ENCODE results near the gene ADGRD1.

ADGRD1 gene

DNA sequence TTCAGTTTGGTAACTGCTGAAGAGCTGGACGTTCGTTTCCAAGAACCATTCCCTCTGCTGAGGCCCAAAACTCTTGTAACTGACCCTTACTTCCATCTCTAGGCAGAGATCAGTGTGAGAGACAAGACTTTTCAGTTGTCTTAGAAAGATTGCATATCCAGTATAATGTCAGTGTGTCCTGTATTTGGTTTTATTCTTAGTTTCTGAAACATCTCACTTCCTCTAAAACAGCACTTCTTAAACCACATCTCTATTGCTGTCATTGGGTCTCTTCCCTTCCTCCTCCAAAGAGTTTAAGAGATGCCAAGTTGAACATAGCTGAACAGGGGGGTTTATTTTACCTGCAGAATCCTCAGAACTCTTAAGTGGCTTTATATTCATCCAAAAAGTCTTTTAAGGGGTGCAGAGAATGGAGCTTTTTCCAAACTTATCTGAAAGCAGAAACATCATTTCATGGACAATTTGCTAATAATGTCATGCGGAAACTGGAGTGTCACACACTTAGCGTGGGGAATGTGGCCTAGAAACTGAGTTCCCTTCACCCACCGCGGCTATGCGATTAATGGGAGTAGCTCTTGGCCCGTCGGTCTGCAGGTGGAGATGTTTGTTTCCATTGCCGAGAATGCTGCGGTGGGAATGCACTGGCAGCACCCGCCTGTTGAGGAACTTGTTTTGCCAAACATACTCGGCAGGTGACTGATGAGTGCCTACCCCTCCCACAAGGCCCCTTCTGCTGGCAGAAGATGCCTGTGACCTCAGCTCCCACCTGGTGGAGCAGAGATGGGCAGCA lies 148.2 kb downstream of the ADGRD1 start:
- DNase-seq (no peak), ATAC-seq (ENCODE audit: insufficient read depth, low read depth) (no peak)
- Histone ChIP-seq H3K4me2 (ENCODE audit: insufficient read depth, low read length) (no peak overlapping the region), H3K9ac (ENCODE audit: low read depth, low read length) (no peak overlapping the region), H3K9me3 (ENCODE audit: insufficient read depth, low read length, severe bottlenecking) (no peaks in the 10 kb centered on the region), H3K4me1 (ENCODE audit: insufficient read depth, low read length) (no peaks in the 10 kb centered on the region), H3K4me3 (ENCODE audit: low read depth in 1 of 2, low read length in 2 of 2) (no peak overlapping the region), H3K79me2 (ENCODE audit: insufficient read depth, low read length) (no peaks in the 10 kb centered on the region), H2AFZ (ENCODE audit: low read depth, low read length) (no peak overlapping the region), H3K27ac (ENCODE audit: low read length) (no peak overlapping the region), H3K27me3 (ENCODE audit: insufficient read depth, low read length, poor library complexity) (no peaks in the 10 kb centered on the region), H3K36me3 (ENCODE audit: insufficient read depth, low read length) (no peaks in the 10 kb centered on the region), H4K20me1 (ENCODE audit: insufficient read depth, low read length) (no peaks in the 10 kb centered on the region)
- TF ChIP-seq EZH2 (IDR thresholded peaks at IDR 0.05; ENCODE audit: borderline replicate concordance, low read depth, low read length, severe bottlenecking): no peak
- TF ChIP-seq, protein P1, sequence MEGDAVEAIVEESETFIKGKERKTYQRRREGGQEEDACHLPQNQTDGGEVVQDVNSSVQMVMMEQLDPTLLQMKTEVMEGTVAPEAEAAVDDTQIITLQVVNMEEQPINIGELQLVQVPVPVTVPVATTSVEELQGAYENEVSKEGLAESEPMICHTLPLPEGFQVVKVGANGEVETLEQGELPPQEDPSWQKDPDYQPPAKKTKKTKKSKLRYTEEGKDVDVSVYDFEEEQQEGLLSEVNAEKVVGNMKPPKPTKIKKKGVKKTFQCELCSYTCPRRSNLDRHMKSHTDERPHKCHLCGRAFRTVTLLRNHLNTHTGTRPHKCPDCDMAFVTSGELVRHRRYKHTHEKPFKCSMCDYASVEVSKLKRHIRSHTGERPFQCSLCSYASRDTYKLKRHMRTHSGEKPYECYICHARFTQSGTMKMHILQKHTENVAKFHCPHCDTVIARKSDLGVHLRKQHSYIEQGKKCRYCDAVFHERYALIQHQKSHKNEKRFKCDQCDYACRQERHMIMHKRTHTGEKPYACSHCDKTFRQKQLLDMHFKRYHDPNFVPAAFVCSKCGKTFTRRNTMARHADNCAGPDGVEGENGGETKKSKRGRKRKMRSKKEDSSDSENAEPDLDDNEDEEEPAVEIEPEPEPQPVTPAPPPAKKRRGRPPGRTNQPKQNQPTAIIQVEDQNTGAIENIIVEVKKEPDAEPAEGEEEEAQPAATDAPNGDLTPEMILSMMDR (IDR thresholded peaks at IDR 0.05; ENCODE audit: borderline replicate concordance, extremely low read depth, low read length, poor library complexity, severe bottlenecking): no peak

DNA sequence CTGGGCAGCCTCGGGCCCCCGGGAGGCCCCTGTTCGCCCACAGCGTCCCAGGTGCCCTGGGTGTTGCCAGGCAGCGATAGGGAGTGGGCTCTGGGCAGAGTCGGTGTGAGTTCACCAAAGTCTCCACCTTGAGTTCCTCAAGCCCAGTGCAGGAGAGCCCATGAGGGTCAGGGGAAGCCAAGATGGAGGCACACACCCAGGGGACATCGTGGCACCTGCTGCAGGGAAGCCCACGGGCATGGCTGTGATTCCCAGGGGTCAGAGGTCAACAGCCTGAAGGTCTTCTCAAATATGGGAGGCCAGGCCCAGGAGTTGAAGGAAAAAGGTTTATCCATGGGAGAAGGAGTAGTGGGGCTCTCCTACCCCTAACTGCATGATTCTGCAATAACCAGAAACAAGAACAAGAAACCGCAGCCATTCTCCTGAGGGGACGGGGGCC lies 148.8 kb downstream of the ADGRD1 start:
- Histone ChIP-seq H3K9ac (ENCODE audit: low read depth, low read length) (no peak overlapping the region), H4K20me1 (ENCODE audit: insufficient read depth, low read length) (no peaks in the 10 kb centered on the region), H2AFZ (ENCODE audit: low read depth, low read length) (no peak overlapping the region), H3K4me1 (ENCODE audit: insufficient read depth, low read length) (no peaks in the 10 kb centered on the region), H3K36me3 (ENCODE audit: insufficient read depth, low read length) (no peaks in the 10 kb centered on the region), H3K27me3 (ENCODE audit: insufficient read depth, low read length, poor library complexity) (no peaks in the 10 kb centered on the region), H3K9me3 (ENCODE audit: insufficient read depth, low read length, severe bottlenecking) (no peaks in the 10 kb centered on the region), H3K79me2 (ENCODE audit: insufficient read depth, low read length) (no peaks in the 10 kb centered on the region), H3K27ac (ENCODE audit: low read length) (no peak overlapping the region), H3K4me2 (ENCODE audit: insufficient read depth, low read length) (no peak overlapping the region), H3K4me3 (ENCODE audit: low read depth in 1 of 2, low read length in 2 of 2) (no peak overlapping the region)
- ATAC-seq (ENCODE audit: insufficient read depth, low read depth) (no peak), DNase-seq (no peak)
- TF ChIP-seq EZH2 (IDR thresholded peaks at IDR 0.05; ENCODE audit: borderline replicate concordance, low read depth, low read length, severe bottlenecking): no peak
- TF ChIP-seq, protein P1 (IDR thresholded peaks at IDR 0.05; ENCODE audit: borderline replicate concordance, extremely low read depth, low read length, poor library complexity, severe bottlenecking): no peak

DNA sequence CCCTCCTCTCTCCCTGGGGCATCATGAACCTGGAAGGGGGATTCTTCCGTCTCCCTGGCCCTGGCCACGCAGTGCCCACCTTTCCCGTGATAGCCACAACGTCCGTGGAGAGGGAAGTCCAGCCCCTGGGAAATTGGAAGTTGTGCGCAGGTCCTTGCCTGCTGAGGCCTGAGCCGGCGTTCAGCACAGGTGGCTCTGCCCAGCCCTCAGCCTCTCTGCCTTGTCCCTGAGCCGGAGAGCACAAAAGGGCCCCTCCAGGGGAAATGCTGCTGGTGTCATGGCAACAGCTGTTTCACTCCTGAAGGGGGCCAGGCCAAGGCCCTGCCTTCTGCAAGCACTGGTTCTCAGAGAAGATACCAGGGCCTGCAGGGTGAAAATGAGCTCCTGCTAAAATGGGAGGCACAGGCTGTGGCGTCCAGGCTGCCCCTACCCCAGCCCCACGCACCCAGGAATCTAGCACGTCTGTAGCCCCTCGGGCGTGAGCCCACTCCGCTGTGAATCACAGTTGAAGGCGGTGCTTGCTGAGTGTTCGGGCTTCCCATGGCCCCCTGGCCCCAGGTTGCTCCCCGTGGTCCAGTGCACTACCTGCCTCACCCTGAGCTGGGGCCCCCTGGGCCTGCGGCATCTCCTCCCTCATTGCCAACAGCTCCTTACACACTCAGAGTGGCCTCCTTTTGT lies 149.4 kb downstream of the ADGRD1 start:
- Histone ChIP-seq H3K9me3 (ENCODE audit: insufficient read depth, low read length, severe bottlenecking) (no peaks in the 10 kb centered on the region), H3K36me3 (ENCODE audit: insufficient read depth, low read length) (no peaks in the 10 kb centered on the region), H3K27ac (ENCODE audit: low read length) (no peak overlapping the region), H3K9ac (ENCODE audit: low read depth, low read length) (no peak overlapping the region), H3K27me3 (ENCODE audit: insufficient read depth, low read length, poor library complexity) (no peaks in the 10 kb centered on the region), H4K20me1 (ENCODE audit: insufficient read depth, low read length) (no peaks in the 10 kb centered on the region), H3K4me3 (ENCODE audit: low read depth in 1 of 2, low read length in 2 of 2) (no peak overlapping the region), H3K79me2 (ENCODE audit: insufficient read depth, low read length) (no peaks in the 10 kb centered on the region), H2AFZ (ENCODE audit: low read depth, low read length) (no peak overlapping the region), H3K4me1 (ENCODE audit: insufficient read depth, low read length) (no peaks in the 10 kb centered on the region), H3K4me2 (ENCODE audit: insufficient read depth, low read length) (no peak overlapping the region)
- no peak for DNase-seq
- no peak for ATAC-seq (ENCODE audit: insufficient read depth, low read depth)
- TF ChIP-seq, protein P1 (IDR thresholded peaks at IDR 0.05; ENCODE audit: borderline replicate concordance, extremely low read depth, low read length, poor library complexity, severe bottlenecking): no peak
- TF ChIP-seq EZH2 (IDR thresholded peaks at IDR 0.05; ENCODE audit: borderline replicate concordance, low read depth, low read length, severe bottlenecking): no peak

All from DND-41 (cell line).